ENCODE results near the gene SULT1C2.

DNA sequence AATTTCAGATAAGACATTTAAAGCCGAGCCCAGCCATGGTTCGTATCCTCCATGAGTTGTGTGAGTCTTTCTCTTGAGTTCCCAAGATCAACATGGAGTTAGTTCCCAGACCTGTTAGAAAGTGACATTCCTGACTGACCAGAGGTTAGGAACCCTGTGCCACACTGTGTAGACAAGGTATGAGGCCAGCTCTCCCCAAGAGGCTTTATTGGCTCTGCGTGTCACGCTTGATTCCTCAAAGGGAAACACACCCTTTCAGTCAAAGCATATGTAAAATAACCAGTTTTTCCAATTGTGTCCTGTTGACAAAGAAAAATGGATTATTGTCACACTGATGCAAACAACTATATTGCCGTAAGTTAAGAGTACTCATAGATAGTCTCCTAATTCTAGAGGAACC is 47.7 kb upstream of the SULT1C2 start:
- TF ChIP-seq ZNF274 (IDR thresholded peaks at IDR 0.05; ENCODE audit: low read depth, low read length) (no peak), YY1 (IDR thresholded peaks at IDR 0.05; ENCODE audit: insufficient read depth, insufficient read length) (no peak)
